PC-9 (cell line): ENCODE measurements around the gene PSPN.

Experiments
- CTCF ChIP-seq: fragments of 200-600 bp; sonication (generic); conservative IDR thresholded peaks from 2 replicates; pipeline ENCODE4 v1.6.1; 2017; ENCODE audit warnings: mixed run types, antibody characterized with exemption, mild to moderate bottlenecking, moderate library complexity
- EZH2 ChIP-seq: fragments of 200-600 bp; sonication (generic); IDR thresholded peaks from 2 replicates; pipeline ENCODE4 v1.8.0; 2017; ENCODE audit warnings: antibody characterized with exemption, low read depth

GRCh38 chr19:6362027-6362350, 13.7 kb downstream of the PSPN start:
- no peak for TF ChIP-seq CTCF
- TF ChIP-seq EZH2 = no peak
